HepG2 (cell line): ENCODE results near the gene CERS3. TPM values are rescaled to one million over a fixed set of nuclear protein-coding genes. Genes with fewer than 3 reads are reported as not detected.

ENCODE experiments used
- ATAC-seq: fragments of 200-7000 bp; cut with Tn5 transposase; 3 replicates; pipeline ENCODE4 v1.9.1; 2020; ENCODE audit warnings: mild to moderate bottlenecking, moderate library complexity
- BruUV-seq: library from RNA; stranded (reverse); fragments of 400-500 nt; replicated peaks from 2 replicates; lab custom pipeline; 2021; lab: Mats Ljungman, UMichigan
- CTCF ChIA-PET: fragments of 300-600 bp; formaldehyde crosslinking; extraction: SDS; loops from one replicate; lab custom pipeline; 2021; ENCODE audit warnings: low total read pairs, inconsistent platforms, low intra/inter-chr PET ratio; lab: Yijun Ruan, JAX
- POLR2A ChIA-PET: fragments of 350-600 bp; sonication (Branson Sonifier 250); formaldehyde crosslinking; loops from one replicate; lab custom pipeline; 2020; ENCODE audit warnings: antibody characterized with exemption, inconsistent platforms; lab: Yijun Ruan, JAX
- DNase-seq: peaks from one replicate; pipeline ENCODE4 v3.0.0-alpha.2; 2015; ENCODE audit warnings: low spot score
- FAIRE-seq: peaks from 3 replicates; lab custom pipeline; 2011; peaks lifted over from hg19 to GRCh38; lab: Jason Lieb, UNC
- H2AFZ ChIP-seq: one replicate; pipeline ENCODE4 v1.6.1; 2011; ENCODE audit warnings: low read length, inconsistent platforms
- H3K27ac ChIP-seq: fragments of 300-600 bp; 3 replicates; pipeline ENCODE4 v1.8.0; 2011; ENCODE audit warnings: mixed run types, mild to moderate bottlenecking, mixed read lengths, low read length, inconsistent platforms; ENCODE audit not compliant: insufficient read depth; ENCODE audit errors: extremely low read length
- H3K27me3 ChIP-seq, 2 experiments: fragments of 200-600 bp in 1 of 2; 2 replicates in 1 of 2; 3 replicates in 1 of 2; pipeline versions ENCODE4 v1.6.0 to v1.8.0; 2011; ENCODE audit warnings: low read length in 2 of 2, mild to moderate bottlenecking in 2 of 2, moderate library complexity in 2 of 2, inconsistent platforms in 1 of 2; ENCODE audit not compliant: insufficient read depth in 2 of 2, control insufficient read depth in 1 of 2
- H3K36me3 ChIP-seq, 2 experiments: fragments of 200-600 bp in 1 of 2; replicated peaks in 1 of 2; 2 replicates in 1 of 2; 3 replicates in 1 of 2; pipeline versions ENCODE4 v1.5.1 to v1.8.0; 2011; ENCODE audit warnings: low read length in 2 of 2, inconsistent platforms in 1 of 2; ENCODE audit not compliant: insufficient read depth in 2 of 2, control insufficient read depth in 1 of 2
- H3K4me1 ChIP-seq: 2 replicates; pipeline ENCODE4 v1.5.1; 2012; ENCODE audit warnings: low read length, inconsistent platforms; ENCODE audit not compliant: insufficient read depth
- H3K4me2 ChIP-seq: 2 replicates; pipeline ENCODE4 v1.6.0; 2011; ENCODE audit warnings: low read depth, low read length, inconsistent platforms
- H3K4me3 ChIP-seq, 3 experiments: fragments of 200-600 bp in 1 of 3; sonication (generic), shearing (Covaris generic) in 1 of 3; replicated peaks in 1 of 3; 2 replicates each; pipeline ENCODE4 v1.5.1; 2011 to 2016; ENCODE audit warnings: low read length in 3 of 3, inconsistent platforms in 2 of 3, low read depth in 2 of 3, mild to moderate bottlenecking in 2 of 3, control low read depth in 1 of 3, mixed read lengths in 1 of 3; ENCODE audit not compliant: insufficient read depth in 1 of 3
- H3K79me2 ChIP-seq: one replicate; pipeline ENCODE4 v1.6.1; 2011; ENCODE audit warnings: low read length, inconsistent platforms; ENCODE audit not compliant: insufficient read depth
- H3K9ac ChIP-seq: 2 replicates; pipeline ENCODE4 v1.6.0; 2011; ENCODE audit warnings: mild to moderate bottlenecking, low read depth, low read length, inconsistent platforms; ENCODE audit not compliant: insufficient read depth
- H3K9me3 ChIP-seq: 2 replicates; pipeline ENCODE4 v1.5.1; 2012; ENCODE audit warnings: mild to moderate bottlenecking, low read length
- H4K20me1 ChIP-seq: 2 replicates; pipeline ENCODE4 v1.6.0; 2011; ENCODE audit warnings: inconsistent platforms, mild to moderate bottlenecking, low read length, moderate library complexity; ENCODE audit not compliant: insufficient read depth
- CAMTA2 ChIP-seq: sonication (generic); formaldehyde crosslinking; IDR thresholded peaks from 2 replicates; pipeline ENCODE4 v1.4.0; 2020; ENCODE audit warnings: mild to moderate bottlenecking, missing genetic modification reagents, borderline replicate concordance
- CCDC6 ChIP-seq: sonication (generic); formaldehyde crosslinking; IDR thresholded peaks from 2 replicates; pipeline ENCODE4 v1.8.1; 2022; ENCODE audit warnings: mild to moderate bottlenecking, missing genetic modification reagents, moderate library complexity
- CREM ChIP-seq, 2 experiments: sonication (generic) in 1 of 2; formaldehyde crosslinking in 1 of 2; IDR thresholded peaks; 2 replicates each; pipeline versions ENCODE4 v1.4.0 to v1.6.1; 2016 to 2020; ENCODE audit warnings: antibody characterized with exemption in 1 of 2, mild to moderate bottlenecking in 1 of 2, missing genetic modification reagents in 1 of 2
- FOXK2 ChIP-seq: fragments of 450-650 bp; IDR thresholded peaks from 2 replicates; pipeline ENCODE4 v1.6.1; 2016
- KDM6A ChIP-seq: IDR thresholded peaks from 2 replicates; pipeline ENCODE4 v1.6.1; 2016; ENCODE audit warnings: low read depth
- MEIS1 ChIP-seq: sonication (generic); formaldehyde crosslinking; IDR thresholded peaks from 2 replicates; pipeline ENCODE4 v1.9.0; 2021; ENCODE audit warnings: mild to moderate bottlenecking, missing genetic modification reagents, moderate library complexity, borderline replicate concordance
- MIER3 ChIP-seq: IDR thresholded peaks from 2 replicates; pipeline ENCODE4 v1.6.1; 2016; ENCODE audit warnings: missing compliant biosample characterization, borderline replicate concordance
- MIXL1 ChIP-seq: IDR thresholded peaks from 2 replicates; pipeline ENCODE4 v1.6.1; 2016
- NFE2L2 ChIP-seq: fragments of 150-350 bp; IDR thresholded peaks from 2 replicates; pipeline ENCODE4 v1.6.1; 2014; ENCODE audit warnings: low read length
- SETDB1 ChIP-seq: sonication (generic); formaldehyde crosslinking; IDR thresholded peaks from 2 replicates; pipeline ENCODE4 v1.5.1; 2020; ENCODE audit warnings: missing genetic modification reagents, mild to moderate bottlenecking, borderline replicate concordance
- SNAPC2 ChIP-seq: sonication (generic); formaldehyde crosslinking; IDR thresholded peaks from 2 replicates; pipeline ENCODE4 v1.8.1; 2022; ENCODE audit warnings: mild to moderate bottlenecking, missing genetic modification reagents
- STAT5B ChIP-seq: sonication (generic); formaldehyde crosslinking; IDR thresholded peaks from 2 replicates; pipeline ENCODE4 v1.4.0; 2020; ENCODE audit warnings: missing genetic modification reagents
- ZKSCAN1 ChIP-seq: fragments of 150-350 bp; IDR thresholded peaks from 2 replicates; pipeline ENCODE4 v1.6.1; 2014; ENCODE audit warnings: low read length
- ZNF670 ChIP-seq: sonication (generic); formaldehyde crosslinking; IDR thresholded peaks from 2 replicates; pipeline ENCODE4 v1.8.0; 2022; ENCODE audit warnings: mild to moderate bottlenecking, missing genetic modification reagents, borderline replicate concordance
- ZNF724P ChIP-seq: sonication (generic); formaldehyde crosslinking; IDR thresholded peaks from 2 replicates; pipeline ENCODE4 v1.8.0; 2022; ENCODE audit warnings: missing genetic modification reagents, borderline replicate concordance
- ZNF770 ChIP-seq: sonication (generic); formaldehyde crosslinking; IDR thresholded peaks from 2 replicates; pipeline ENCODE4 v1.5.0; 2020; ENCODE audit warnings: mild to moderate bottlenecking, missing genetic modification reagents
- WGBS: methylation state at CpG from one replicate; pipeline ENCODE4 v1.1.6; 2017; ENCODE audit warnings: low lambda C conversion rate; 5-methylcytosine and 5-hydroxymethylcytosine counted together
- in situ Hi-C: cut with HindIII; loops from 2 replicates; pipeline ENCODE4 v1.10.0; 2017; ENCODE audit warnings: low pct_unique_long_range_greater_than_20kb; ENCODE audit not compliant: extremely low pct_ligation_motif_present
- intact Hi-C: fragments of 100-400 bp; cut with micrococcal nuclease; formaldehyde crosslinking; loops from one replicate; pipeline ENCODE4 v1.10.0; 2022; ENCODE audit not compliant: unreplicated experiment
- polyA plus RNA-seq, 8 experiments: library from polyadenylated mRNA; depleted of rRNA in 3 of 8; stranded (reverse) in 7 of 8; unstranded in 1 of 8; fragments of >200 nt; fragmentation: Illumina TruSeq in 4 of 8; extraction: Trizol in 4 of 8; gene quantifications; 2 replicates each; pipeline versions ENCODE4 v1.2.1 to v1.2.3, GENCODE V29; 2011 to 2016; ENCODE audit warnings: low read depth in 4 of 8, missing spikeins in 1 of 8, mixed read lengths in 1 of 8; ENCODE audit not compliant: insufficient read depth in 1 of 8
- total RNA-seq, 5 experiments: library from RNA; depleted of rRNA; stranded (reverse); fragments of >200 nt; fragmentation: Illumina TruSeq; extraction: Trizol; gene quantifications; 2 replicates each; pipeline ENCODE4 v1.2.3, GENCODE V29; 2016; ENCODE audit warnings: low read depth in 1 of 5
- TF ChIP-seq, protein P1 (sequence below): sonication (generic); formaldehyde crosslinking; IDR thresholded peaks from 2 replicates; pipeline ENCODE4 v1.4.0; 2020; ENCODE audit warnings: mild to moderate bottlenecking, missing genetic modification reagents
- TF ChIP-seq, protein P2 (sequence below): sonication (generic); formaldehyde crosslinking; IDR thresholded peaks from 2 replicates; pipeline ENCODE4 v1.8.0; 2022; ENCODE audit warnings: mild to moderate bottlenecking, missing genetic modification reagents, moderate library complexity

Gene CERS3
- total and polyA plus RNA-seq, 2 of the 13 experiments (the other 11 are each of a cell fraction or from before 2014, with no cell fraction given): not detected

DNA sequence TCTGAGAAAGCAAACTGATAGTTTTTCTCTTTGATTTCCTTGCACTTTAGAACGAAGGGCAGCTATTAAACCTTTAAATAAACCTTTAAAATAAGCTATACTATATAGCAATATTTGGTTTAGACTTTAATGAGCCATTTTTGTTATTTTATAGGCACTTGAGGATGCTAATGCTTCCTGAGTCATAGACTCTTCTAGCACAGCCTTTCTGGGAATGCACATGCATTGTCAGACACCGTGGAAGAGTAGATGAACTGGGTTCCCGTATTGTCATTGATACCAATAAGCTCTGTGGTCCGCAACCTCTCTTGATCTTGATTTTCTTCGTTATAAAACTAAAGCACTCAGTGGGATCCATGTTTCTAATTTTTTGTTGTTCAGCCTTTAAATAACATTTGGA, 27.6 kb downstream of the CERS3 start (continued):
- no peak for TF ChIP-seq ZNF724P (CRISPR knock-in tag)
- no peak for TF ChIP-seq CAMTA2 (CRISPR knock-in tag)
- no peak for TF ChIP-seq CCDC6 (CRISPR knock-in tag)
- no peak for TF ChIP-seq ZKSCAN1
- TF ChIP-seq ZNF670 (CRISPR knock-in tag): no peak

GRCh38 chr15:100500226-100500990, 28.3 kb downstream of the CERS3 start:
- no peak for ATAC-seq
- CTCF ChIA-PET: no interaction called here
- no peak for DNase-seq

More at GRCh38 chr15:100500226-100500990, 28.3 kb downstream of the CERS3 start:
- FAIRE-seq: no peak
- no peak overlapping the region for H3K4me2 ChIP-seq
- no peaks in the 10 kb centered on the region for H3K36me3 ChIP-seq
- WGBS: 15% methylated on average over 4 of the region's 4 CpGs
- POLR2A ChIA-PET: no interaction called here
- no TSS peak for BruUV-seq
- no peak overlapping the region for H3K27ac ChIP-seq
- no peak overlapping the region for H3K4me3 ChIP-seq
- H3K9me3 ChIP-seq: no peaks in the 10 kb centered on the region
- no peaks in the 10 kb centered on the region for H3K79me2 ChIP-seq
- H3K9ac ChIP-seq: no peak overlapping the region
- intact Hi-C loops (no loop called here), in situ Hi-C loops (no loop called here)
- H3K27me3 ChIP-seq: peaks cover 0 to 2% of the 10 kb centered on the region in 2 experiments; a peak in 1 of 5 replicates
- TF ChIP-seq STAT5B (CRISPR knock-in tag) (no peak), CREM (IDR thresholded peaks at IDR 0.05) (no peak), CREM (CRISPR knock-in tag; IDR thresholded peaks at IDR 0.05) (no peak), ZNF770 (CRISPR knock-in tag) (no peak), MIER3 (no peak), SETDB1 (CRISPR knock-in tag) (no peak), MIXL1 (CRISPR knock-in tag) (no peak), SNAPC2 (CRISPR knock-in tag) (no peak), FOXK2 (no peak), NFE2L2 (no peak), KDM6A (CRISPR knock-in tag) (no peak), MEIS1 (no peak)
- TF ChIP-seq, protein P1, sequence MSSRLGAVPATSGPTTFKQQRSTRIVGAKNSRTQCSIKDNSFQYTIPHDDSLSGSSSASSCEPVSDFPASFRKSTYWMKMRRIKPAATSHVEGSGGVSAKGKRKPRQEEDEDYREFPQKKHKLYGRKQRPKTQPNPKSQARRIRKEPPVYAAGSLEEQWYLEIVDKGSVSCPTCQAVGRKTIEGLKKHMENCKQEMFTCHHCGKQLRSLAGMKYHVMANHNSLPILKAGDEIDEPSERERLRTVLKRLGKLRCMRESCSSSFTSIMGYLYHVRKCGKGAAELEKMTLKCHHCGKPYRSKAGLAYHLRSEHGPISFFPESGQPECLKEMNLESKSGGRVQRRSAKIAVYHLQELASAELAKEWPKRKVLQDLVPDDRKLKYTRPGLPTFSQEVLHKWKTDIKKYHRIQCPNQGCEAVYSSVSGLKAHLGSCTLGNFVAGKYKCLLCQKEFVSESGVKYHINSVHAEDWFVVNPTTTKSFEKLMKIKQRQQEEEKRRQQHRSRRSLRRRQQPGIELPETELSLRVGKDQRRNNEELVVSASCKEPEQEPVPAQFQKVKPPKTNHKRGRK: no peak
- TF ChIP-seq, protein P2, sequence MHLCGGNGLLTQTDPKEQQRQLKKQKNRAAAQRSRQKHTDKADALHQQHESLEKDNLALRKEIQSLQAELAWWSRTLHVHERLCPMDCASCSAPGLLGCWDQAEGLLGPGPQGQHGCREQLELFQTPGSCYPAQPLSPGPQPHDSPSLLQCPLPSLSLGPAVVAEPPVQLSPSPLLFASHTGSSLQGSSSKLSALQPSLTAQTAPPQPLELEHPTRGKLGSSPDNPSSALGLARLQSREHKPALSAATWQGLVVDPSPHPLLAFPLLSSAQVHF (CRISPR knock-in tag): no peak
- H2AFZ ChIP-seq: no peak overlapping the region
- H3K4me1 ChIP-seq: peaks cover 12% of the 10 kb centered on the region
- H4K20me1 ChIP-seq: no peaks in the 10 kb centered on the region
